Measurements from ENCODE around the gene NPRL2. TPM values are rescaled to one million over a fixed set of nuclear protein-coding genes. Genes with fewer than 3 reads are reported as not detected.
"Not testable (repeated sequence)": the region's sequence is repeated elsewhere in the genome, so short reads cannot be mapped to it uniquely, and the experiment has no call there.

The NPRL2 gene
- total RNA-seq, 2 experiments from 2014 or later = 33.2 to 35.8 TPM

DNA sequence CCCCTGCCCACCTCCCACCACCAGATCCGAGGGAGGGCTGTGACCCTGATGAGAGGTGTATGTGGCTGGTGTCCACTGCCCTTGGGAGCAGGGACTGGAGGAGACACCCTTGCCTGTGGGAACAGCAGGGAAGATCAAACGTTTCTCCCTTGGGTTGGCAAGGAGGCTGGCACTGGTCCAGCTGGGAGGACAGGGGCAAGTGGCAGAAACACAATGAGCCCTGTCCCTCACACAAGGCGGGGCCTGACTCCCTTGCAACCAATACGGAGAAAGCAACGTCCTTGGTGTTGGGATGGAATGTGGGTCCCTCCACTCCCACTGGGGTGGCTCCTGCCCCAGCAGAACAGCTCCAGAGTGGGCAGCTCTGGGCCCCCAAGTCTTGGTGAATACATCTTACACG lies 33.3 kb downstream of the NPRL2 start:
- no peaks in the 10 kb centered on the region for H3K27me3 Mint-ChIP-seq
- H3K4me1 Mint-ChIP-seq (ENCODE audit: low read depth) = peaks cover 29% of the 10 kb centered on the region
- ChIA-PET CTCF (interaction anchor here (2.4 kb wide), 1 partner anchor 9 kb away, joined by 8 read pairs; no protein-coding TSS in a partner anchor), POLR2A (interaction anchor here (2.2 kb wide), 1 partner anchor 11 kb away, joined by 7 read pairs; the partner anchor contains the start of gene TUSC2)
- no peak for DNase-seq
- H3K9me3 Mint-ChIP-seq = no peaks in the 10 kb centered on the region
- H3K36me3 Mint-ChIP-seq = no peaks in the 10 kb centered on the region
- peak overlapping the region; percentile 81 for H3K27ac Mint-ChIP-seq
- intact Hi-C loops (cut with micrococcal nuclease) = no loop called here
- no peak overlapping the region for H3K4me3 Mint-ChIP-seq

DNA sequence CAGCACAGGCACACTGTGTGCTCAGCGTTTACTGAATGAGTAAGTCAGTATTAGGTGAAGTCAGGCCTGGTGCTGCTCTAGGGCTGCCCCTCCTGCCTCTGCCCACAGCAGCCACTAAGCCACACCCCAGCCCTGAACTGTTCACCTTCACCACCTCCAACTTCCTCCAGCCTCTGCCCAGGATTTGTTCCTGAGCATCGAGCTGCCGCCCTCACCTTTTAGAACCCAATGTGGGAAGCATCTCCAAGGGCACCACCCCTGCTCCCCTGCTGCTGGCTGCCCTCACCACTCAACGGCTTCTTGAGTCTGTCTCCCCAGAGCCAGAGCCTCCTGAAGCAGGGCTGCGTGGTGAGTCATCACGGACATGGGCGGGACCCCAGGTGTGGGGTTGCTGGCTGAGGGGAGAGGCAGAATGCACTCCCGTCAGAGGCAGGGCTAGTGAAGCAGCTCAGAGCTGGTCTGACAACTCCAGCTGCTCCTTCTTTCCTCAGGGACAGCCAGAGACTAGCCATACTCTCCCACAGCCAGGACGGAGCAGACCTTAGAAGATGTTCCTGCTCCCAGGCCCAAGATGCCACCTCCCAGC lies 33.8 kb downstream of the NPRL2 start:
- Mint-ChIP-seq H3K4me3 (peak overlapping the region; percentile 20), H3K4me1 (ENCODE audit: low read depth) (peaks cover 29% of the 10 kb centered on the region), H3K27ac (peak overlapping the region; percentile 81), H3K27me3 (no peaks in the 10 kb centered on the region), H3K36me3 (no peaks in the 10 kb centered on the region), H3K9me3 (no peaks in the 10 kb centered on the region)
- ChIA-PET POLR2A (no interaction called here), CTCF (interaction anchor here (2.4 kb wide), 1 partner anchor 9 kb away, joined by 8 read pairs; no protein-coding TSS in a partner anchor)
- intact Hi-C loops (cut with micrococcal nuclease) = loop anchor here (1.0 kb wide), 1 partner anchor 12 kb away; no protein-coding TSS in a partner anchor
- peak; percentile 82 for DNase-seq

DNA sequence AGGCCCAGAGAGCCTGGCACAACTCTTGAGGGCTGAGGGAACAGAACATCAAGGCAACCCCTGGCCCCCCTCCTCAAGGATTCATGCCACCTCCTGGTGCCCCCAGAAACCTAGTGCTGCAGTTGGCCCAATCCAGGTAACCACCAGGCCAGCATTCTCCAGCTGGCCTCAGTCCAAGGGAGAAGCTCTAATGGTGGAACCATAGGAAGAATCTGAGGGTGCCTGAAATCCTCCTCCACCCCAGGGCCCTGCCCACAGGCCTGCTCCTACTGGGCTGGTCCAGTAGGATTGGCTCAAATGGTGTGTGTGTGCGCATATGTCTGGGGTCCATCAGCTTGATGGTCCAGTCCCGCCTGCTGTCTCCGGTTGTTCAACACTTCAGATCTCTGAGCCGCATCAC lies 35.8 kb downstream of the NPRL2 start:
- intact Hi-C loops (cut with micrococcal nuclease) = no loop called here
- no peak overlapping the region for H3K27ac Mint-ChIP-seq
- no peak for DNase-seq
- CTCF ChIA-PET = interaction anchor here (1.0 to 2.5 kb wide), 3 partner anchors 10 to 40 kb away, joined by 3 to 13 read pairs (median 3); partner anchors contain the start of gene LSMEM2
- POLR2A ChIA-PET = interaction anchor here (1.3 to 1.4 kb wide), 2 partner anchors 15 to 22 kb away, joined by 4 to 5 read pairs; partner anchors contain the start of genes HYAL3 and NAA80
- no peaks in the 10 kb centered on the region for H3K9me3 Mint-ChIP-seq
- H3K27me3 Mint-ChIP-seq = no peaks in the 10 kb centered on the region
- peaks cover 22% of the 10 kb centered on the region for H3K4me1 Mint-ChIP-seq (ENCODE audit: low read depth)
- H3K36me3 Mint-ChIP-seq = peaks cover 3% of the 10 kb centered on the region
- H3K4me3 Mint-ChIP-seq = no peak overlapping the region

DNA sequence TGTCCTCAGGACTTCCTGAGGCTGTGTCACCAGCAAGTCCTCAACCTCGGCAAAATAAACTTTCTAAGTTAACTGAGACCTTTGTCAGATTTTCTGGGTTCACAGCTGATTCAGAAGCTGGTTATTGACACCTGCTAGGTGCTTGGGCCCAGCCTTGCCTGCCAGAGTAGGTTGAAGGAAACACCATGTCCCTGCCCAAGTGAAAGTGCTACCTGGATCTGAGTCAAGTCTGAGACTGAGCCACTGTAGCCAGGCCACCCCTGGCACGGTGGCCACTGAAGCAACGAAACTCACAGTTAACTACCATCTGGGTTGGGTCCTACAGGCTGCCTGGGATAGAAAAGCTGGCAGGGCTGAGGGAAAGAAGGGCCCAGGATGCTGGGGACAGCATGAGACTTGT lies 36.2 kb downstream of the NPRL2 start:
- Mint-ChIP-seq H3K27me3 (no peaks in the 10 kb centered on the region), H3K4me3 (no peak overlapping the region), H3K27ac (no peak overlapping the region), H3K4me1 (ENCODE audit: low read depth) (peaks cover 18% of the 10 kb centered on the region), H3K36me3 (peaks cover 3% of the 10 kb centered on the region), H3K9me3 (no peaks in the 10 kb centered on the region)
- no peak for DNase-seq
- CTCF ChIA-PET = interaction anchor here (2.5 kb wide), 1 partner anchor 10 kb away, joined by 13 read pairs; no protein-coding TSS in a partner anchor
- intact Hi-C loops (cut with micrococcal nuclease) = no loop called here
- POLR2A ChIA-PET = interaction anchor here (1.3 to 1.4 kb wide), 2 partner anchors 15 to 23 kb away, joined by 4 to 5 read pairs; partner anchors contain the start of genes HYAL3 and NAA80

DNA sequence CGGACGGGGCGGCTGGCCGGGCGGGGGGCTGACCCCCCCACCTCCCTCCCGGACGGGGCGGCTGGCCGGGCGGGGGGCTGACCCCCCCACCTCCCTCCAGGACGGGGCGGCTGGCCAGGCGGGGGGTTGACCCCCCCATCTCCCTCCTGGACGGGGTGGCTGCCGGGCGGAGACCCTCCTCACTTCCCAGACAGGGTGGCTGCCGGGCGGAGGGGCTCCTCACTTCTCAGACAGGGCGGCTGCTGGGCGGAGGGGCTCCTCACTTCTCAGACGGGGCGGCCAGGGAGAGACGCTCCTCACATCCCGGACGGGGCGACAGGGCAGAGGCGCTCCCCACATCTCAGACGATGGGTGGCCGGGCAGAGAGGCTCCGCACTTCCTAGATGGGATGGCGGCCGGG lies 38.5 kb downstream of the NPRL2 start:
- CTCF ChIA-PET, POLR2A ChIA-PET, H3K27me3 Mint-ChIP-seq: not testable (repeated sequence)

DNA sequence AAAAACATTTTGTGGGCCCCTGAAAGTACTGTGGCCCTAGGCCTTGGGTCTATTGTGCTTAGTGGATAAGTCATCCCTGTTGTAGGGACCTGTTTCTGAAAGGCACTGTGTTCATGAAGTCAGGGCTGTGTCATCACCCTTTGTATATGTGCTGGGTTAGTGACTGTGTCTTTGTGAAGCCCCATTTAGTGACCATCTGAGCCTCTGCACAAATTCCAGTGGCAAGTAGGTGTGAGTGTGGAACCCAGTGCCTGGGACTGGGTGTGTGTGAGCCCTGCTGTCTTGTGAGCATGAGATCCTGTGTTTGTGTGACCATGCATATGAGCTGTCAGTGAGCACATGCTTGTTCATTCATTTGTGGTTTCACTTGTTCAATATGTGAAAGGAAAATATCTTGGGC lies 46.0 kb downstream of the NPRL2 start:
- CTCF ChIA-PET = interaction anchor here (1.8 kb wide), 1 partner anchor 19 kb away, joined by 6 read pairs; no protein-coding TSS in a partner anchor
- POLR2A ChIA-PET = interaction anchor here (0.9 kb wide), 1 partner anchor 33 kb away, joined by 4 read pairs; no protein-coding TSS in a partner anchor
- Mint-ChIP-seq H3K4me1 (ENCODE audit: low read depth) (peaks cover 19% of the 10 kb centered on the region), H3K4me3 (no peak overlapping the region), H3K27me3 (no peaks in the 10 kb centered on the region), H3K9me3 (peaks cover 4% of the 10 kb centered on the region), H3K27ac (no peak overlapping the region), H3K36me3 (peaks cover 1% of the 10 kb centered on the region)
- peak; percentile 37 for DNase-seq
- intact Hi-C loops (cut with micrococcal nuclease) = loop anchor here (1.0 kb wide), 1 partner anchor 12 kb away; no protein-coding TSS in a partner anchor

More for the DNA sequence above, 38.5 kb downstream of the NPRL2 start:
- intact Hi-C loops (cut with micrococcal nuclease); H3K27ac Mint-ChIP-seq; H3K9me3 Mint-ChIP-seq; DNase-seq; H3K36me3 Mint-ChIP-seq; H3K4me3 Mint-ChIP-seq: not testable (repeated sequence)
- peaks cover 11% of the 10 kb centered on the region for H3K4me1 Mint-ChIP-seq (ENCODE audit: low read depth)

DNA sequence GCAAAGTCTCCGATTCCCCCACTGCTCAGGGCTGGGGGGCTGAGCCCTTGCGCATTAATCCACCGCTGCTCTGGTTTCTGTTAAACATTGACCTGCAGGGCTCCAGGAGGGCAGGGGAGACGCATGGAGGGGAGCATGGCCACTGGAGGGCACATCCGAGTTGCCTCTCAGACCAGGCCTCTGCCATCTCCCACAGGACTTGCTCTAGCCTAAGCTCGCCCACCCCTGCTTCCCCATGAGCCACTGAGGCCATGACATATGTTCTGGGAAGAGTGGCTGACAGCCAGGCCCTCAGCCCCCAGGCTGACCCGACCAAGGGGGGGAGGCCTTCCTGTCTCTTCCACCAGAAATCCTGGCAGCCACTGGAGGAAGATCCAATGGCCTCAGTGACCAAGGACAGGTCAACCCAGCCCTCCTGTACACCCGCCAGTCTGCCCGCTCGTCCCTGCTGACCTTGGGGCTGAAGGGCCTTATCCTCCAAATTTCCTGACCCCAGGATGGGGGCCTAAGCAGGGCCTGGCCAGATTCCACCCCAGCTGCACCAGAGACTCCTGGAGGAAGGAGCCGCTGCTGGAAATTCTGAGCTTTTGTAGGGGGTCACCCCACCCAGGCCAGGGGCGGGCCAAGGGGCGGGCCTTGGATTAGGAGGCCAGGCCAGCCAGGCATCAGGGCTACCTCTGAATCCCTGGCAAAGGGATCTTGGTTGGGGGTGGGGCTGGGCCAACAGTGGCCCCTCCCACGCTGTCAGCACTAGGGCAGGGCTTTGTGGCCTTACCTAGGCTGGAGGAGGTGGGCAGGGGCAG lies 47.4 kb downstream of the NPRL2 start, which contains the start of gene HYAL1:
TSS of gene HYAL1 (minus strand) at position 562 of the 803 bp plus-strand sequence. CDS start 618 bp downstream, outside the sequence.
- H3K4me3 Mint-ChIP-seq = no peak within 1 kb of the TSS
- DNase-seq = no peak
- peaks cover 22% of the 10 kb centered on the region for H3K4me1 Mint-ChIP-seq (ENCODE audit: low read depth)
- H3K36me3 Mint-ChIP-seq = peaks cover 1% of the 10 kb centered on the region
- ChIA-PET CTCF (interaction anchor here (1.8 kb wide), 1 partner anchor 21 kb away, joined by 7 read pairs; no protein-coding TSS in a partner anchor), POLR2A (no interaction called here)
- intact Hi-C loops (cut with micrococcal nuclease) = no loop called here
- no peak within 1 kb of the TSS for H3K27ac Mint-ChIP-seq
- no peaks in the 10 kb centered on the region for H3K9me3 Mint-ChIP-seq
- no peaks in the 10 kb centered on the region for H3K27me3 Mint-ChIP-seq

DNA sequence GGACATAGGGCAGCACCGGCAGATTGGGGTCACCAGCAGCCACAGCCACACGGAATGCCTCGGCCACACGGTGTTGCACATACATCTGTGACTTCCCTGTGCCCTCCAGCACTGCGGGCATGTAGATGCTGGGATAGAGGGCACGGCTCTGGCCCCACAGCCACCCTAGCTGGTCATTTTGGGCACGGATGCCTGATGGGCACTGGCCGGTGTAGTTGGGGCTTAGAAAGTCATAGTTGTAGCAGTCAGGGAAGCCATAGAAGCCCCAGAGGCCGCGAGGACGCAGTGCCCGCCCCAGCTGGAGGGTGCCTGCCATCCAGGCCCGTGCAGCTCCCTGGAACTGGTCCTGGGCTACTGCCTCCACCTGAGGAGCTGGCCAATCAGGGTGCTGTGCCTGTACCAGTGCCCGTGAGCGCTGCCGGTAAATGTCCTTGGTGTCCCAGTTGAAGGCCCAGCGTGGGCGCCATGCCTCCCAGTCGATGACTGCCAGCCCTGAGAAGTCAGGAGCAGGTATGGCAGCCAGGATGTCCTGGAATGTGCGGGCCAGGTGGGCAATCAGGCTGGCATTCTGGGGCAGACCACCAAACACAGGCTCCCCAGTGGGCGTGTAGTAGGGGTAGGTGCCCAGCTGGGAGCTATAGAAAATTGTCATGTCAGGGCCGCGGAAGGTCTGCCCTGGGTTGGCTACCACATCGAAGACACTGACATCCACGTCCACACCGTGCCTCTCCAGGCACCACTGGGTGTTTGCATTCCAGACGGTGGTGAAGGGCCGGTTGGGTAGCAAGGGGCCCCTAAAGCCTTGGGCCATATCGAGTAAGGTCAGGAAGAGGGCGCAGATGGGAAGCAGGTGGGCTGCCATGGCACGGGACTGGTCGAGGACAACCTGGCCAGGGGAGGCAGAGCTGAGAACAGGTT lies 48.2 kb downstream of the NPRL2 start:
- H3K4me1 Mint-ChIP-seq (ENCODE audit: low read depth) = peaks cover 30% of the 10 kb centered on the region
- ChIA-PET CTCF (interaction anchor here (1.8 kb wide), 1 partner anchor 22 kb away, joined by 7 read pairs; no protein-coding TSS in a partner anchor), POLR2A (interaction anchor here (0.7 kb wide), 1 partner anchor 10 kb away, joined by 3 read pairs; no protein-coding TSS in a partner anchor)

DNA sequence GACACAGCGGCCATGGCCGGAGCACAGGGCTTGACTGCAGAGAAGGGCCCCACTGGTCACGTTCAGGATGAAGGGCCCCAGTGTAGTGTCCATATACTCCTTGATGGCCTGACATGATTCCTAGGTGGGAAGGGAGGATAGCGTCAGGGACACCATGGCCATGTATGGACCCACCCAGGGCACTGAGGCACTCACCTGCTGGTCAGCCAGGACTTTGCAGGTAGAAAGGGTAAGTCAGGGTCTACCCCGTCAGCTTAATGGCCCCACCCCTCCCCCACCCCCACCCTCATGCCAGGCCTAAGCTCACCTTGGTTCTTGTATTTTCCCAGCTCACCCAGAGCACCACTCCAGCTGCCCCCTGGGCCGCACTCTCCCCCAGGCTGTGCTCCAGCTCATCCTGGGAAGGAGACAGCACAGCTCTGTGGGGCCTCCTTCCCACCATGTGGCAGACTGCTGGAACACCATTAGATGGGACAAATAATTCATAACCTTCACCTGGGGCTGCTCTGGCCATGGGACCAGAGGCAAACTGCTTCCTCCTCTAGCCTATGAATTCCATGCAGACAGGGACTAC lies 49.8 kb downstream of the NPRL2 start:
- no peaks in the 10 kb centered on the region for H3K27me3 Mint-ChIP-seq
- POLR2A ChIA-PET = no interaction called here
- intact Hi-C loops (cut with micrococcal nuclease) = no loop called here

More for the DNA sequence above, 48.2 kb downstream of the NPRL2 start:
- DNase-seq = no peak
- no peaks in the 10 kb centered on the region for H3K36me3 Mint-ChIP-seq
- no peak overlapping the region for H3K27ac Mint-ChIP-seq
- intact Hi-C loops (cut with micrococcal nuclease) = no loop called here
- H3K4me3 Mint-ChIP-seq = no peak overlapping the region
- no peaks in the 10 kb centered on the region for H3K9me3 Mint-ChIP-seq
- no peaks in the 10 kb centered on the region for H3K27me3 Mint-ChIP-seq

DNA sequence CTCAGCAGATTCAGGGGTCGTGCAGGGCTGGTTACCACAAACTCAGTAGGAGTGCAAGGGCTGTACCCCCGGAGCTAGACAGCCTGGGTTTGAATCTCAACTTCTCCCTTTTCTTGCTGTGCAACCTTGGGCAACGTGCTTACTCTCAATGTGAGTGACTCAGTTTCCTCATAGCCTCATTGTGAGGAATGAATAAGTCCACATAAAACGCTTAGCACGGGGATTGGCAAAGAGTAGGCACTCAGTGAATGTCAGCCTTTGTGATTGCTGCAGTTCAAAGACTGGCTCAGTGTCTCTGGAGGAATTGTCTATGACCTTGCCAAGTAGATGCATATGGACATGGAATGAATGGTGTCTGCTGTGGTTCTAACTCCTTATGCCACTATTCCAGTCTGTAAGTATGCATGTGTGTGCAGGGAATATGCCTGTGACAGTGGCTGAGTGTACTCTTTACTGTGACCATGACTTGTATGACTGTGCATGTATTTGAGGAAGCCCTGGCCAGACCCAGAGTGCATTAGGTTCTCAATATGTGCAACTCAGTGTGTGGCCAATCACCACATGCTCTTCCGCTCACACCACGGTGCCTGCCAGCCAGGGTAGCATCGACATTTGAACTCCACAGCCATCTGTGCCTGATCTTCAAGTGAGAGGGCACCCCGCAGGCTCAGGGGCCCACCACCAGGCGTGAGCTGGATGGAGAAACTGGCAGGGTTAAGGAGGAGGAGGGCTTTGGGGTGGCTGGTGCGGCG lies 50.5 kb downstream of the NPRL2 start:
- Mint-ChIP-seq H3K4me1 (ENCODE audit: low read depth) (peaks cover 31% of the 10 kb centered on the region), H3K4me3 (peak overlapping the region; percentile 97), H3K9me3 (no peaks in the 10 kb centered on the region), H3K27me3 (no peaks in the 10 kb centered on the region), H3K36me3 (peaks cover 1% of the 10 kb centered on the region), H3K27ac (peak overlapping the region; percentile 95)
- intact Hi-C loops (cut with micrococcal nuclease) = loop anchor here (1.0 to 2.0 kb wide), 6 partner anchors 21 to 59 kb away; partner anchors contain the start of genes TMEM115 and TUSC2
- ChIA-PET CTCF (interaction anchor here (1.3 to 3.6 kb wide), 8 partner anchors 21 to 105 kb away, joined by 3 to 30 read pairs (median 6); partner anchors contain the start of genes CYB561D2 and NPRL2), POLR2A (interaction anchor here (1.0 to 3.5 kb wide), 8 partner anchors 15 to 64 kb away, joined by 4 to 34 read pairs (median 6); partner anchors contain the start of genes CYB561D2, GNAI2, NPRL2 and RASSF1)
- peak; percentile 35 for DNase-seq

More for the DNA sequence above, 49.8 kb downstream of the NPRL2 start:
- CTCF ChIA-PET = interaction anchor here (1.3 to 2.5 kb wide), 2 partner anchors 75 to 106 kb away, joined by 3 to 6 read pairs; no protein-coding TSS in a partner anchor
- H3K4me1 Mint-ChIP-seq (ENCODE audit: low read depth) = peaks cover 31% of the 10 kb centered on the region
- peaks cover 1% of the 10 kb centered on the region for H3K36me3 Mint-ChIP-seq
- H3K4me3 Mint-ChIP-seq = peak overlapping the region; percentile 97
- no peaks in the 10 kb centered on the region for H3K9me3 Mint-ChIP-seq
- peak overlapping the region; percentile 95 for H3K27ac Mint-ChIP-seq
- no peak for DNase-seq

Measured in activated CD4-positive, alpha-beta memory T cell treated with anti-CD3 and anti-CD28 coated beads for 36 hours (primary cell).